CD4-positive, alpha-beta memory T cell (primary cell): ENCODE data around the gene KCND3. TPM values are rescaled to one million over a fixed set of nuclear protein-coding genes. Genes with fewer than 3 reads are reported as not detected.

Experiments
- CTCF ChIA-PET: fragments of 350-600 bp; sonication (Branson Sonifier 250); formaldehyde crosslinking; loops from one replicate; lab custom pipeline; 2021; ENCODE audit warnings: inconsistent platforms; ENCODE audit not compliant: partially characterized antibody; lab: Charles Lee
- POLR2A ChIA-PET: fragments of 350-600 bp; sonication (Branson Sonifier 250); formaldehyde crosslinking; loops from one replicate; lab custom pipeline; 2021; ENCODE audit not compliant: partially characterized antibody; lab: Charles Lee
- DNase-seq, 5 donors: peaks; one replicate each; pipeline versions ENCODE4 v3.0.0 to v3.0.0-alpha.2; 2020 to 2022; ENCODE audit warnings: mixed read lengths in 1 of 5
- H3K27ac ChIP-seq: one replicate; pipeline ENCODE4 v1.7.0; 2013; ENCODE audit warnings: low read depth, low read length
- H3K27me3 ChIP-seq: 2 replicates; pipeline ENCODE4 v1.7.0; 2013; ENCODE audit warnings: mild to moderate bottlenecking, low read length, moderate library complexity; ENCODE audit not compliant: insufficient read depth
- H3K36me3 ChIP-seq: 2 replicates; pipeline ENCODE4 v1.7.0; 2013; ENCODE audit warnings: mild to moderate bottlenecking, low read length, moderate library complexity; ENCODE audit not compliant: insufficient read depth
- H3K4me1 ChIP-seq: 2 replicates; pipeline ENCODE4 v1.7.0; 2013; ENCODE audit warnings: mild to moderate bottlenecking, low read length, moderate library complexity; ENCODE audit not compliant: insufficient read depth
- H3K4me3 ChIP-seq, 2 donors: one replicate each; pipeline ENCODE4 v1.7.0; 2013; ENCODE audit warnings: low read length in 2 of 2, mild to moderate bottlenecking in 1 of 2
- H3K9me3 ChIP-seq, 2 donors: one replicate each; pipeline ENCODE4 v1.7.0; 2013; ENCODE audit warnings: low read length in 2 of 2, control low read depth in 1 of 2; ENCODE audit not compliant: control insufficient read depth in 1 of 2
- H3K27ac Mint-ChIP-seq, 7 donors: one replicate each; pipeline ENCODE4 v1.8.0; 2020 to 2021; ENCODE audit warnings: mixed read lengths in 7 of 7, mild to moderate bottlenecking in 6 of 7, inconsistent platforms in 3 of 7, moderate library complexity in 3 of 7
- H3K27me3 Mint-ChIP-seq, 2 donors: one replicate each; pipeline ENCODE4 v1.8.0; 2020 to 2021; ENCODE audit warnings: mixed read lengths in 2 of 2
- H3K36me3 Mint-ChIP-seq, 2 donors: one replicate each; pipeline ENCODE4 v1.8.0; 2020 to 2021; ENCODE audit warnings: mixed read lengths in 2 of 2, inconsistent platforms in 1 of 2, mild to moderate bottlenecking in 1 of 2
- H3K4me1 Mint-ChIP-seq, 4 donors: one replicate each; pipeline ENCODE4 v1.8.0; 2020 to 2021; ENCODE audit warnings: mixed read lengths in 4 of 4, mild to moderate bottlenecking in 1 of 4
- H3K4me3 Mint-ChIP-seq, 8 donors: one replicate each; pipeline ENCODE4 v1.8.0; 2020 to 2021; ENCODE audit warnings: mixed read lengths in 8 of 8, mild to moderate bottlenecking in 7 of 8, moderate library complexity in 6 of 8, inconsistent platforms in 3 of 8
- H3K9me3 Mint-ChIP-seq, 8 donors: one replicate each; pipeline ENCODE4 v1.8.0; 2020 to 2021; ENCODE audit warnings: mixed read lengths in 8 of 8, mild to moderate bottlenecking in 5 of 8, inconsistent platforms in 3 of 8, moderate library complexity in 1 of 8
- intact Hi-C: fragments of 100-400 bp; cut with micrococcal nuclease; formaldehyde crosslinking; loops from one replicate; pipeline ENCODE4 v1.15.1; 2023
- polyA plus RNA-seq, 2 donors: library from polyadenylated mRNA; unstranded; fragments of 300-500 nt; fragmentation: Illumina TruSeq; gene quantifications; one replicate each; pipeline ENCODE4 v1.2.3, GENCODE V29; 2021
- total RNA-seq, 2 experiments: library from RNA; stranded (reverse); gene quantifications; one replicate each; pipeline ENCODE4 v1.2.3, GENCODE V29; 2021

KCND3 gene
- total and polyA plus RNA-seq, 4 experiments from 2014 or later = 0.03 to 0.05 TPM; not detected in 2

- CTCF ChIA-PET = interaction anchor here (0.8 to 1.6 kb wide), 2 partner anchors 13 to 15 kb away, joined by 3 read pairs; no protein-coding TSS in a partner anchor
- no peak overlapping the region for H3K27ac ChIP-seq
- H3K27ac Mint-ChIP-seq = no peak overlapping the region
Observed at GRCh38 chr1:111795401-111795800, 194.1 kb downstream of the KCND3 start.

GRCh38 chr1:111793923-111794322 is 195.5 kb downstream of the KCND3 start:
- H3K4me1 ChIP-seq = no peaks in the 10 kb centered on the region
- Mint-ChIP-seq H3K27me3 (peaks cover 4 to 10% of the 10 kb centered on the region in 2 donors), H3K36me3 (no peaks in the 10 kb centered on the region), H3K9me3 (peaks cover 0 to under 1% (median 0%) of the 10 kb centered on the region in 8 donors), H3K4me1 (no peaks in the 10 kb centered on the region), H3K27ac (no peak overlapping the region), H3K4me3 (no peak overlapping the region)
- intact Hi-C loops = no loop called here
- POLR2A ChIA-PET = no interaction called here
- H3K36me3 ChIP-seq = no peaks in the 10 kb centered on the region
- DNase-seq = no peak
- H3K4me3 ChIP-seq = no peak overlapping the region
- no peaks in the 10 kb centered on the region for H3K27me3 ChIP-seq
- no peak overlapping the region for H3K27ac ChIP-seq
- no peaks in the 10 kb centered on the region for H3K9me3 ChIP-seq
- CTCF ChIA-PET = interaction anchor here (0.8 kb wide), 1 partner anchor 11 kb away, joined by 3 read pairs; no protein-coding TSS in a partner anchor

More at GRCh38 chr1:111795401-111795800, 194.1 kb downstream of the KCND3 start:
- no peaks in the 10 kb centered on the region for H3K36me3 Mint-ChIP-seq
- POLR2A ChIA-PET = no interaction called here
- H3K27me3 Mint-ChIP-seq = peaks cover 9 to 11% of the 10 kb centered on the region in 2 donors
- H3K4me1 Mint-ChIP-seq = no peaks in the 10 kb centered on the region
- H3K36me3 ChIP-seq = no peaks in the 10 kb centered on the region
- no peak for DNase-seq
- H3K27me3 ChIP-seq = no peaks in the 10 kb centered on the region
- H3K4me3 Mint-ChIP-seq = no peak overlapping the region
- H3K4me3 ChIP-seq = no peak overlapping the region
- no peaks in the 10 kb centered on the region for H3K9me3 ChIP-seq
- intact Hi-C loops = no loop called here
- peaks cover 0 to 6% (median 0%) of the 10 kb centered on the region in 8 donors for H3K9me3 Mint-ChIP-seq
- no peaks in the 10 kb centered on the region for H3K4me1 ChIP-seq

- no peaks in the 10 kb centered on the region for H3K27me3 ChIP-seq
- ChIA-PET CTCF (no interaction called here), POLR2A (no interaction called here)
Observed at GRCh38 chr1:111792249-111792648, 197.2 kb downstream of the KCND3 start.

GRCh38 chr1:111791776-111792175 is 197.7 kb downstream of the KCND3 start:
- Mint-ChIP-seq H3K36me3 (no peaks in the 10 kb centered on the region), H3K27me3 (peaks cover 5 to 10% of the 10 kb centered on the region in 2 donors), H3K9me3 (no peaks in the 10 kb centered on the region), H3K4me3 (no peak overlapping the region), H3K27ac (no peak overlapping the region), H3K4me1 (no peaks in the 10 kb centered on the region)
- intact Hi-C loops = no loop called here
- H3K4me1 ChIP-seq = no peaks in the 10 kb centered on the region
- no peak overlapping the region for H3K27ac ChIP-seq
- ChIA-PET CTCF (no interaction called here), POLR2A (no interaction called here)
- H3K36me3 ChIP-seq = no peaks in the 10 kb centered on the region
- DNase-seq = no peak
- H3K4me3 ChIP-seq = no peak overlapping the region
- no peaks in the 10 kb centered on the region for H3K9me3 ChIP-seq
- no peaks in the 10 kb centered on the region for H3K27me3 ChIP-seq

More at GRCh38 chr1:111792249-111792648, 197.2 kb downstream of the KCND3 start:
- Mint-ChIP-seq H3K9me3 (no peaks in the 10 kb centered on the region), H3K27me3 (peaks cover 5 to 10% of the 10 kb centered on the region in 2 donors), H3K27ac (no peak overlapping the region), H3K4me1 (no peaks in the 10 kb centered on the region), H3K36me3 (no peaks in the 10 kb centered on the region), H3K4me3 (no peak overlapping the region)
- H3K9me3 ChIP-seq = no peaks in the 10 kb centered on the region
- H3K4me1 ChIP-seq = no peaks in the 10 kb centered on the region
- H3K4me3 ChIP-seq = no peak overlapping the region
- H3K27ac ChIP-seq = no peak overlapping the region
- DNase-seq = no peak
- no peaks in the 10 kb centered on the region for H3K36me3 ChIP-seq
- intact Hi-C loops = no loop called here

GRCh38 chr1:111789666-111790316 is 199.7 kb downstream of the KCND3 start:
- Mint-ChIP-seq H3K27ac (no peak overlapping the region), H3K4me3 (no peak overlapping the region), H3K27me3 (peaks cover 5 to 10% of the 10 kb centered on the region in 2 donors), H3K36me3 (no peaks in the 10 kb centered on the region), H3K9me3 (no peaks in the 10 kb centered on the region), H3K4me1 (no peaks in the 10 kb centered on the region)
- Histone ChIP-seq H3K4me1 (no peaks in the 10 kb centered on the region), H3K27ac (no peak overlapping the region), H3K4me3 (no peak overlapping the region), H3K9me3 (no peaks in the 10 kb centered on the region), H3K36me3 (no peaks in the 10 kb centered on the region), H3K27me3 (no peaks in the 10 kb centered on the region)
- DNase-seq = no peak
- ChIA-PET POLR2A (no interaction called here), CTCF (no interaction called here)
- intact Hi-C loops = no loop called here

GRCh38 chr1:111789142-111789541 is 200.3 kb downstream of the KCND3 start:
- Mint-ChIP-seq H3K4me3 (peak overlapping the region in 1 of 8 donors; percentile 41), H3K4me1 (no peaks in the 10 kb centered on the region), H3K9me3 (no peaks in the 10 kb centered on the region), H3K36me3 (no peaks in the 10 kb centered on the region), H3K27ac (no peak overlapping the region), H3K27me3 (peaks cover 5 to 10% of the 10 kb centered on the region in 2 donors)
- Histone ChIP-seq H3K4me3 (no peak overlapping the region), H3K27ac (no peak overlapping the region), H3K36me3 (no peaks in the 10 kb centered on the region), H3K9me3 (no peaks in the 10 kb centered on the region), H3K4me1 (no peaks in the 10 kb centered on the region), H3K27me3 (no peaks in the 10 kb centered on the region)
- intact Hi-C loops = no loop called here
- ChIA-PET POLR2A (no interaction called here), CTCF (no interaction called here)
- no peak for DNase-seq

GRCh38 chr1:111786669-111787207 is 202.7 kb downstream of the KCND3 start:
- Mint-ChIP-seq H3K36me3 (no peaks in the 10 kb centered on the region), H3K9me3 (no peaks in the 10 kb centered on the region), H3K4me1 (no peaks in the 10 kb centered on the region), H3K27me3 (peaks cover 1 to 4% of the 10 kb centered on the region in 2 donors), H3K4me3 (no peak overlapping the region), H3K27ac (no peak overlapping the region)
- Histone ChIP-seq H3K4me1 (no peaks in the 10 kb centered on the region), H3K27me3 (no peaks in the 10 kb centered on the region), H3K4me3 (no peak overlapping the region), H3K9me3 (no peaks in the 10 kb centered on the region), H3K36me3 (no peaks in the 10 kb centered on the region), H3K27ac (no peak overlapping the region)
- ChIA-PET CTCF (no interaction called here), POLR2A (no interaction called here)
- no peak for DNase-seq
- intact Hi-C loops = no loop called here
